Activated CD8-positive, alpha-beta memory T cell treated with anti-CD3 and anti-CD28 coated beads, Interleukin-2, amount 50 U/mL, for 1 hour (primary cell): ENCODE results near the gene SURF4.

Experiments
- DNase-seq: peaks from one replicate; pipeline ENCODE4 v3.0.0-alpha.2; 2020; ENCODE audit errors: extremely low read depth

SURF4 gene

GRCh38 chr9:133374612-133375115 is 1.2 kb downstream of the SURF4 start:
- no peak for DNase-seq

GRCh38 chr9:133372144-133372543 is 3.7 kb downstream of the SURF4 start:
- no peak for DNase-seq

GRCh38 chr9:133371261-133371711 is 4.6 kb downstream of the SURF4 start:
- no peak for DNase-seq

- DNase-seq: no peak
Observed at GRCh38 chr9:133370685-133371084, 5.2 kb downstream of the SURF4 start.

GRCh38 chr9:133369933-133370332 is 5.9 kb downstream of the SURF4 start:
- DNase-seq: no peak

- DNase-seq: no peak
Observed at GRCh38 chr9:133369422-133369821, 6.4 kb downstream of the SURF4 start.

- no peak for DNase-seq
Observed at GRCh38 chr9:133368249-133368881, 7.5 kb downstream of the SURF4 start.

- no peak for DNase-seq
Observed at GRCh38 chr9:133367778-133368177, 8.1 kb downstream of the SURF4 start.

- DNase-seq: no peak
Observed at GRCh38 chr9:133367221-133367620, 8.6 kb downstream of the SURF4 start.

- no peak for DNase-seq
Observed at GRCh38 chr9:133366435-133366834, 9.4 kb downstream of the SURF4 start.

- DNase-seq: no peak
Observed at GRCh38 chr9:133362359-133363044, 13.4 kb downstream of the SURF4 start.

GRCh38 chr9:133361507-133362092 is 14.3 kb downstream of the SURF4 start:
- no peak for DNase-seq

GRCh38 chr9:133360400-133361393 is 15.2 kb downstream of the SURF4 start:
- DNase-seq: no peak

- DNase-seq: no peak
Observed at GRCh38 chr9:133359399-133360175, 16.3 kb downstream of the SURF4 start.

- DNase-seq: no peak
Observed at GRCh38 chr9:133357656-133358055, 18.2 kb downstream of the SURF4 start.

- DNase-seq: no peak
Observed at GRCh38 chr9:133356391-133357091, 19.3 kb downstream of the SURF4 start, which contains the start of the genes SURF1 and SURF2. SURF1 (minus strand) TSS chr9:133356487; CDS start chr9:133356453, 34 bp downstream. SURF2 (plus strand) TSS chr9:133356550; CDS start chr9:133356593, 43 bp downstream.

- DNase-seq: no peak
Observed at GRCh38 chr9:133355881-133356357, 19.9 kb downstream of the SURF4 start.

GRCh38 chr9:133354766-133355165 is 21.1 kb downstream of the SURF4 start:
- no peak for DNase-seq

GRCh38 chr9:133353548-133353947 is 22.3 kb downstream of the SURF4 start:
- no peak for DNase-seq
